ENCODE measurements around the gene IRF4. TPM values are rescaled to one million over a fixed set of nuclear protein-coding genes. Genes with fewer than 3 reads are reported as not detected.

Gene IRF4
- total RNA-seq, 5 donors from 2014 or later (not counting 1 experiment from before 2014, with no cell fraction given): 16.9 to 67.2 (median 28.4) TPM

DNA sequence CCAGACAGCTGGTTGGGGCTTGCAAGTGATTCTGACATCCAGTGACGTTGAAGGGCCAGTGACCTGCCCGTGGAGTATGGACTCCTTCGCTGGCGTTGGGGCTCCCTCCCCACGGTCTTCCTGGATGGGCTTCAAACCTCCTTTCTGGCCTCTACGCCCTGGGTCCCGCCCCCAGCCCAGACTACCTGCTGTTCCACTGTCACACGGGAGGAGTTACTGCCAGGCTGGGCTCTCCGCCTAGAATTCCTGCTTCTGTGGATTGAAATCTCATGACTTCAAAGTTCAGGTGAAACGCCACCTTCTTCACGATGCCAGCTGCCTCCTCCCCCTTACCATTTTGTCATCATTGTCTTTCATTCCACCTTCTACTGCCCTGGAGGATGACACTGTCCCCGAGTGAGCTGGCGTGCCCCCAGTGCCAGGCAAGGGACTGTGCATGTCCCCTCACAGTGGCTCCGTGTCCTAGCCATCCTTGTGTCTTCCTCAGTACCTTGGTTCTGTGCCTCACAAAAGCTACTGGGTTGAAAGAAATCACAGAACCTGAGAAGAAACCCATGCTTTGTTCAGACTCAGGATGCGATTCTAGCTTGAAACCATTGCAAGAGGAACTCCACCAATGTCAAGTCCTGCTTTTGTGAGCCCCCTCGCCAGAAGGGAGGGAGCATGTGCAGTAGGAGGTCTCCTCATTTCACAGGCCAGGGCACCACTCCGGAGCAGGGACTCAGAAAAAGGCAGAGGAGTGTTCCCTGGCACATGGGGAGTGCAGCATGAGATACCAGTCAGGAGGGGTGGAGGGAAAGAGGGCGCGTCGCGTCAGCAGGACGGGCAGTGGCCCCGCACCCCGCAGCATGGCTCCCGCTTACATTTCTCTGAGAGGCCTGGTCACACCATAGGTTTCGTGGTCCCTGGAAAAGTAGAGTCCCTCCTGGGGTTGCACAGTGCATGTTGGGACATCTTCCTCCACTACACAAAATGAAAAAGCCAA is 11.0 kb upstream of the IRF4 start:
- ChIA-PET CTCF (no interaction called here), POLR2A (interaction anchor here in 1 of 2 donors (1.0 kb wide), 1 partner anchor 169 kb away, joined by 3 read pairs; no protein-coding TSS in a partner anchor)
- Histone ChIP-seq H3K36me3 (ENCODE audit: control insufficient read depth in 2 of 2, extremely low read depth in 1 of 2, insufficient read depth in 1 of 2, low read length in 1 of 2) (no peaks in the 10 kb centered on the region), H3K9me3 (no peaks in the 10 kb centered on the region), H3K4me1 (ENCODE audit: control insufficient read depth in 1 of 2, extremely low read depth in 1 of 2, insufficient read depth in 2 of 2, low read length in 2 of 2) (peaks cover 0 to 7% of the 10 kb centered on the region in 2 experiments), H3K4me3 (ENCODE audit: control insufficient read depth in 1 of 2, extremely low read depth in 1 of 2, low read length in 1 of 2) (no peak overlapping the region), H3K27ac (ENCODE audit: low read length) (no peak overlapping the region), H3K27me3 (replicated peaks in 1 of 2; ENCODE audit: control insufficient read depth in 2 of 2, extremely low read depth in 1 of 2, insufficient read depth in 2 of 2, low read length in 1 of 2) (peaks cover 0 to 60% of the 10 kb centered on the region in 2 experiments)
- ATAC-seq (replicated peaks in 1 of 4): no peak
- 90% methylated on average over 26 of the region's 26 CpGs for WGBS (ENCODE audit: insufficient coverage)
- Mint-ChIP-seq H3K4me1 (peaks cover 7 to 12% (median 11%) of the 10 kb centered on the region in 3 donors), H3K36me3 (no peaks in the 10 kb centered on the region), H3K27ac (no peak overlapping the region), H3K27me3 (peaks cover 21 to 39% of the 10 kb centered on the region in 2 donors), H3K9me3 (no peaks in the 10 kb centered on the region), H3K4me3 (no peak overlapping the region)
- DNase-seq: no peak

DNA sequence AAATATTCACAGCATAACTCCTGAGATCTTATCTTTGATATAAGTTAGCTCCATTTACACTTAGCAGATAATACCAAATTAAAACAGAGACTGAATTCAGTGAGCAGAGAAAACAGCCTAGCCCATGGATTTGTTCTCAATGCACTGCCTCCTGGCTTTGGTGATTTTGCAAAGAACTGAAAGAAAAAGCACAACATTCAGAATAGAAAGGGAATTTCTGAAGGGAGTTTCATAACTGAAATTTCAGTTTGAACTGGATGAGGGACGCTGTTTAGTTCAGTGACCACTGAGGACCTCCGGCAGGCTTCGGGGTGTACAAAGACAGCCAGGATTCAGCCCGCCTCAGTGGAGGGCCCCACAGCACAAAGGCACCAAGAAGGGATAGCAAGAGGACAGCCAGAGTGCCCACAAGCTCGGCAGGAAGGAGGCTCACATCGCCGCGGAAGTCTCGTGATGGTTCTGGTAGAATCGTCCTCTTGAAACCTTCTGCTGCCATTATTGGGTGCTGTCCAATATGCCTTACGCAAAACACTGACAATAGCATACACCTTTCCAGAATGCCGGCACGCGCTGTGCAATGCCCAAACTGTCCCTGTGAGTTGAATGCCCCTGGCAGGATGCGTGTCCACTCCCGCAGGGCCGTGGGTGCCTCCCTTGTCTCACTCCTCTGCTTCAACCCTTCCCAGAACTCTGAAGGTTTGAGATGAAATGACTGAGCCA is 9.7 kb upstream of the IRF4 start:
- H3K27ac Mint-ChIP-seq: no peak overlapping the region
- 89% methylated on average over 17 of the region's 17 CpGs for WGBS (ENCODE audit: insufficient coverage)
- Histone ChIP-seq H3K27me3 (replicated peaks in 1 of 2; ENCODE audit: control insufficient read depth in 2 of 2, extremely low read depth in 1 of 2, insufficient read depth in 2 of 2, low read length in 1 of 2) (peaks cover 0 to 65% of the 10 kb centered on the region in 2 experiments), H3K36me3 (ENCODE audit: control insufficient read depth in 2 of 2, extremely low read depth in 1 of 2, insufficient read depth in 1 of 2, low read length in 1 of 2) (no peaks in the 10 kb centered on the region), H3K27ac (ENCODE audit: low read length) (no peak overlapping the region), H3K4me1 (ENCODE audit: control insufficient read depth in 1 of 2, extremely low read depth in 1 of 2, insufficient read depth in 2 of 2, low read length in 2 of 2) (peaks cover 0 to 7% of the 10 kb centered on the region in 2 experiments), H3K4me3 (ENCODE audit: control insufficient read depth in 1 of 2, extremely low read depth in 1 of 2, low read length in 1 of 2) (no peak overlapping the region), H3K9me3 (no peaks in the 10 kb centered on the region)
- H3K36me3 Mint-ChIP-seq: no peaks in the 10 kb centered on the region
- CTCF ChIA-PET: no interaction called here
- ATAC-seq (replicated peaks in 1 of 4): no peak
- POLR2A ChIA-PET: interaction anchor here in 1 of 2 donors (1.0 kb wide), 1 partner anchor 168 kb away, joined by 3 read pairs; no protein-coding TSS in a partner anchor
- DNase-seq: no peak
- H3K4me3 Mint-ChIP-seq: no peak overlapping the region
- H3K27me3 Mint-ChIP-seq: peaks cover 16 to 41% of the 10 kb centered on the region in 2 donors
- H3K4me1 Mint-ChIP-seq: peaks cover 6 to 11% (median 9%) of the 10 kb centered on the region in 3 donors
- H3K9me3 Mint-ChIP-seq: no peaks in the 10 kb centered on the region

DNA sequence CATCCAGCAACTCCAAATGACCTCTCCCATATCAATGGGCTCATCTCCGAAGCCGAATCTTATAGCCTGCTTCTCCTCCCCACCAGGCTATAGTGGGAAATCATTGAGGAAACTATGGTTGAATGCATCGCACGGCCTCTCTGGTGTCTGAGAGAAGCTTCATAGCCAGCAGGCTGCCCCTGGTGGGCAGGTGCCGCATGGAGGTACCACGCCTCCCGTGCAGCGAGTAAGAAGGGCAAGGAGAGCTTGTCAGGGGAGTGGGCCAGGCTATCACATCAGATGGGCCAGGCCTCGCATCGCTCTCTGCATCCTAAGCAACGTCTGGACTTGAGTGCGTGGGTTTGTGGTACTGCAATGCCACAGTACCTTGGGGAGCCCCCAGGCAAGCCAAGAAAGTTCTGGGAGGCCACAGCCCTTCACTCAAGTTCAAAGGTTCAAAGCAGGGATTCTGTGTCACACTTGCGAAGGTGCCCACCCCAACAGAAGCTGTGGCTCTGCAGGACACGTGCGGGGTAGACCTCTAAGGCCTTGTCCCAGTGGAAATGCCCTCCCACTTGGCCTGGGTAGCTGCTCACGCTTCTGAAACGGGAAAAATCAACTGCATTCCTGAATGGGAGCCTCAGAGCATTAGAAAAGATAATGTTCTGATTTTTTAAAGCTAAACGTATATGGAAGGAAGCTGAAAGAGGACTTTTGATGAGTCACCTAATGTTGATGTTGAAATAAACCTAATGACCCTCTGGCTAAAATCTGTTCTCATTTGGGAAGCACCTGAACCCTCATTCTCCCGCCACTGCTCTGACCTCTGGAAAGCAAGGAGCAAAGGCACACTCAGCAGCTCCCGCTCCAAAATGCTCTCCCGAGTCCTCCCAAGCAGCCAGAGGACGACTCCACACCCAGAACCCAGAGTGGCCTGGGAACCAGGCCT is 8.4 kb upstream of the IRF4 start:
- DNase-seq (no peak), ATAC-seq (replicated peaks in 1 of 4) (no peak)
- Histone ChIP-seq H3K4me1 (ENCODE audit: control insufficient read depth in 1 of 2, extremely low read depth in 1 of 2, insufficient read depth in 2 of 2, low read length in 2 of 2) (peaks cover 0 to 7% of the 10 kb centered on the region in 2 experiments), H3K9me3 (no peaks in the 10 kb centered on the region), H3K36me3 (ENCODE audit: control insufficient read depth in 2 of 2, extremely low read depth in 1 of 2, insufficient read depth in 1 of 2, low read length in 1 of 2) (no peaks in the 10 kb centered on the region), H3K27me3 (replicated peaks in 1 of 2; ENCODE audit: control insufficient read depth in 2 of 2, extremely low read depth in 1 of 2, insufficient read depth in 2 of 2, low read length in 1 of 2) (peaks cover 0 to 62% of the 10 kb centered on the region in 2 experiments), H3K4me3 (ENCODE audit: control insufficient read depth in 1 of 2, extremely low read depth in 1 of 2, low read length in 1 of 2) (no peak overlapping the region), H3K27ac (ENCODE audit: low read length) (no peak overlapping the region)
- CTCF ChIA-PET: no interaction called here
- POLR2A ChIA-PET: no interaction called here
- H3K4me3 Mint-ChIP-seq: no peak overlapping the region
- H3K27ac Mint-ChIP-seq: peak overlapping the region in 1 of 2 donors; percentile 20
- H3K36me3 Mint-ChIP-seq: no peaks in the 10 kb centered on the region
- 91% methylated on average over 20 of the region's 22 CpGs for WGBS (ENCODE audit: insufficient coverage)
- H3K27me3 Mint-ChIP-seq: peaks cover 12 to 37% of the 10 kb centered on the region in 2 donors
- H3K9me3 Mint-ChIP-seq: no peaks in the 10 kb centered on the region
- H3K4me1 Mint-ChIP-seq: peaks cover 3 to 7% (median 6%) of the 10 kb centered on the region in 3 donors

DNA sequence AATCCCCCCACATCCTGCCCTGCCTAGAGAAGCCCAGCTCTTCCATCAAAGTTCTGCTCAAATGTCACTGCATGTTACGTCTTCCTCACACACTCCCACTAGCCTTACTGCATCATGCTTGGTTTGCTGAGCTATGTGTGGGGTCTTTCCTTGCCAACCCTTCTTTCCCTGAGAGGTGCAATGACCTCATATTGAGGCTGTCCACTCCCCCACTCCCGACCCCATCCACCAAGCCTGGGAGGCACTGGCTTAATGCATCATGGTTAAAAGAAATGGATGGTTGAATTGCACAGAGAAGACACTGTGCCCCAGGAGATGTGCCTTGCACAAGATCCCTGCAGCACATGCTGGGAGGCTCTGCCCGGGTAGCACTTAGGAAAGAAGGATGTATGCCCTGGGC is 7.7 kb upstream of the IRF4 start:
- no peak overlapping the region for H3K4me3 ChIP-seq (ENCODE audit: control insufficient read depth in 1 of 2, extremely low read depth in 1 of 2, low read length in 1 of 2)
- Mint-ChIP-seq H3K27me3 (peaks cover 12 to 34% of the 10 kb centered on the region in 2 donors), H3K36me3 (no peaks in the 10 kb centered on the region), H3K4me3 (no peak overlapping the region), H3K9me3 (no peaks in the 10 kb centered on the region), H3K27ac (no peak overlapping the region), H3K4me1 (peaks cover 3 to 7% (median 6%) of the 10 kb centered on the region in 3 donors)
- H3K4me1 ChIP-seq (ENCODE audit: control insufficient read depth in 1 of 2, extremely low read depth in 1 of 2, insufficient read depth in 2 of 2, low read length in 2 of 2): peaks cover 0 to 7% of the 10 kb centered on the region in 2 experiments
- DNase-seq: no peak
- no peaks in the 10 kb centered on the region for H3K36me3 ChIP-seq (ENCODE audit: control insufficient read depth in 2 of 2, extremely low read depth in 1 of 2, insufficient read depth in 1 of 2, low read length in 1 of 2)
- no peak overlapping the region for H3K27ac ChIP-seq (ENCODE audit: low read length)
- no peak for ATAC-seq (replicated peaks in 1 of 4)
- POLR2A ChIA-PET: no interaction called here
- H3K27me3 ChIP-seq (replicated peaks in 1 of 2; ENCODE audit: control insufficient read depth in 2 of 2, extremely low read depth in 1 of 2, insufficient read depth in 2 of 2, low read length in 1 of 2): peaks cover 0 to 58% of the 10 kb centered on the region in 2 experiments
- WGBS (ENCODE audit: insufficient coverage): no CpG with 5 or more reads among the region's 3 CpGs
- CTCF ChIA-PET: no interaction called here
- no peaks in the 10 kb centered on the region for H3K9me3 ChIP-seq

DNA sequence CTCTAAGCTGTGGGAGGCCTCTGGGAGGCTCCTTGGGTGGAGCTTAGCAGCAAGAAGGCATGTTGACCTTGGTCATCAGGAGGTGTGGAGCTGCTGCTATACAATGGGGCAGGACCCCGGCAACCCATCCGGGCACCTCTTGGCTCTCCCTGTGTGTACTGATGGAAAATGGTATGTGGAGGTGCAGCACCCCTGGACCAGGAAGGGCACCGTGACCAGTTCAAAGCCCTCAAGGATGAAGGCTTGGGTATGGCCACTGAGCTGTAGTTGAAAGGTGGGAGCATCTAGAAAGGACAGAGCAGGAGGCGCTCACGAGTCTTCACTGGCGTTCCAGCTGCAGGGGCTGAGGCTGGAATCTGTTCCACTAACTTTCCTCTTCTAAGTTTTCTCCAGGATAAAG is 6.7 kb upstream of the IRF4 start:
- Histone ChIP-seq H3K27ac (ENCODE audit: low read length) (no peak overlapping the region), H3K4me1 (ENCODE audit: control insufficient read depth in 1 of 2, extremely low read depth in 1 of 2, insufficient read depth in 2 of 2, low read length in 2 of 2) (peaks cover 4 to 7% of the 10 kb centered on the region in 2 experiments), H3K4me3 (ENCODE audit: control insufficient read depth in 1 of 2, extremely low read depth in 1 of 2, low read length in 1 of 2) (no peak overlapping the region), H3K9me3 (no peaks in the 10 kb centered on the region), H3K36me3 (ENCODE audit: control insufficient read depth in 2 of 2, extremely low read depth in 1 of 2, insufficient read depth in 1 of 2, low read length in 1 of 2) (no peaks in the 10 kb centered on the region), H3K27me3 (replicated peaks in 1 of 2; ENCODE audit: control insufficient read depth in 2 of 2, extremely low read depth in 1 of 2, insufficient read depth in 2 of 2, low read length in 1 of 2) (peaks cover 0 to 48% of the 10 kb centered on the region in 2 experiments)
- peak in 1 of 35 experiments; percentile 4 for DNase-seq
- ChIA-PET POLR2A (no interaction called here), CTCF (interaction anchor here in 1 of 2 donors (0.6 kb wide), 1 partner anchor 231 kb away, joined by 3 read pairs; no protein-coding TSS in a partner anchor)
- Mint-ChIP-seq H3K27ac (no peak overlapping the region), H3K4me3 (no peak overlapping the region), H3K9me3 (no peaks in the 10 kb centered on the region), H3K27me3 (peaks cover 12 to 34% of the 10 kb centered on the region in 2 donors), H3K4me1 (peaks cover 8 to 13% (median 11%) of the 10 kb centered on the region in 3 donors), H3K36me3 (no peaks in the 10 kb centered on the region)
- no peak for ATAC-seq (replicated peaks in 1 of 4)
- 95% methylated on average over 3 of the region's 6 CpGs for WGBS (ENCODE audit: insufficient coverage)

All from T-cell (primary cell).